Spleen (tissue), 11 donors: Measurements from ENCODE around the gene PKIG. TPM values are rescaled to one million over a fixed set of nuclear protein-coding genes. Genes with fewer than 3 reads are reported as not detected.

ENCODE experiments used
- DNase-seq: peaks from one replicate; pipeline ENCODE4 v3.0.0-alpha.2; 2020
- H3K27ac ChIP-seq, 8 donors: fragments of 200-600 bp; sonication (generic) in 7 of 8; 1 replicate in 4 of 8; 2 replicates in 4 of 8; pipeline versions ENCODE4 v1.5.0 to v1.8.0; 2016 to 2021; ENCODE audit warnings: inconsistent platforms in 4 of 8, mild to moderate bottlenecking in 4 of 8, moderate library complexity in 1 of 8
- H3K27me3 ChIP-seq, 7 donors: fragments of 200-600 bp; sonication (generic) in 6 of 7; replicated peaks in 1 of 7; 1 replicate in 4 of 7; 2 replicates in 3 of 7; pipeline versions ENCODE4 v1.5.0 to v1.8.0; 2016 to 2021; ENCODE audit warnings: inconsistent platforms in 3 of 7, mild to moderate bottlenecking in 1 of 7
- H3K36me3 ChIP-seq, 6 donors: fragments of 200-600 bp; sonication (generic) in 5 of 6; 1 replicate in 4 of 6; 2 replicates in 2 of 6; pipeline versions ENCODE4 v1.5.0 to v1.8.0; 2016 to 2021; ENCODE audit warnings: inconsistent platforms in 2 of 6
- H3K4me1 ChIP-seq, 6 donors: fragments of 200-600 bp; sonication (generic) in 5 of 6; 1 replicate in 3 of 6; 2 replicates in 3 of 6; pipeline versions ENCODE4 v1.5.0 to v1.8.0; 2016 to 2021; ENCODE audit warnings: inconsistent platforms in 3 of 6
- H3K4me3 ChIP-seq, 8 donors: fragments of 200-600 bp; sonication (generic) in 7 of 8; 1 replicate in 4 of 8; 2 replicates in 4 of 8; pipeline versions ENCODE4 v1.5.0 to v1.8.0; 2016 to 2021; ENCODE audit warnings: inconsistent platforms in 4 of 8, mild to moderate bottlenecking in 4 of 8, moderate library complexity in 2 of 8
- H3K9me3 ChIP-seq, 8 donors: fragments of 200-600 bp; sonication (generic) in 7 of 8; 1 replicate in 4 of 8; 2 replicates in 4 of 8; pipeline versions ENCODE4 v1.5.0 to v1.8.0; 2016 to 2021; ENCODE audit warnings: inconsistent platforms in 4 of 8
- POLR2A ChIP-seq, 3 donors: fragments of 450-650 bp; IDR thresholded peaks; one replicate each; pipeline ENCODE4 v1.5.1; 2017; ENCODE audit warnings: antibody characterized with exemption in 3 of 3, mild to moderate bottlenecking in 1 of 3
- POLR2AphosphoS5 ChIP-seq, 3 donors: sonication (generic); formaldehyde crosslinking; IDR thresholded peaks; one replicate each; pipeline ENCODE4 v1.5.1; 2017; ENCODE audit warnings: antibody characterized with exemption in 3 of 3
- WGBS, 5 donors: extraction: QIAGEN DNeasy Blood & Tissue Kit in 3 of 5; methylation state at CpG; one replicate each; pipeline versions ENCODE4 v1.1.5 to v1.1.7; 2013 to 2018; 5-methylcytosine and 5-hydroxymethylcytosine counted together
- intact Hi-C: fragments of 100-400 bp; cut with DNase I; formaldehyde crosslinking; loops from one replicate; pipeline ENCODE4 v1.15.0; 2023; ENCODE audit warnings: low total_unique reads
- polyA plus RNA-seq, 3 donors: library from polyadenylated mRNA; stranded (reverse); fragments of 200-250 nt; gene quantifications; one replicate each; pipeline ENCODE4 v1.2.1, GENCODE V29; 2013
- total RNA-seq, 7 donors: library from RNA; depleted of rRNA in 3 of 7; stranded (reverse); fragments of >200 nt in 3 of 7; fragmentation: NEBNext Ultra II Directional in 4 of 7; extraction: Animal tissue kit (Norgen Biotek cat#: 25700) in 4 of 7; gene quantifications; one replicate each; pipeline versions ENCODE4 v1.1.0 to v1.2.1, GENCODE V29; 2016 to 2021
- TF ChIP-seq, protein P1 (sequence below), 11 experiments: fragments of 200-600 bp in 7 of 11; fragments of 450-650 bp in 4 of 11; sonication (generic) in 4 of 11; IDR thresholded peaks in 8 of 11; conservative IDR thresholded peaks in 3 of 11; 1 replicate in 7 of 11; 2 replicates in 4 of 11; pipeline versions ENCODE4 v1.4.0 to v1.8.0; 2016 to 2021; ENCODE audit warnings: antibody characterized with exemption in 11 of 11, inconsistent platforms in 4 of 11, mild to moderate bottlenecking in 1 of 11
- donor health status: healthy with polysubstance abuse.
- donor health status: DM: no; HTN: no; CAD: no; lungs with moderate emphysema.
- donor health status: DM: no; HTN: no; CAD: no.
- donor health status: Bipolar disorder and iron deficiency.
- donor health status: healthy.
- donor health status: DM: no; HTN: no; CAD: no.
- donor health status: DM: yes; HTN: yes; CAD: no.

The PKIG gene
- total and polyA plus RNA-seq, 10 donors: 37.5 to 82.6 (median 56.1) TPM

DNA sequence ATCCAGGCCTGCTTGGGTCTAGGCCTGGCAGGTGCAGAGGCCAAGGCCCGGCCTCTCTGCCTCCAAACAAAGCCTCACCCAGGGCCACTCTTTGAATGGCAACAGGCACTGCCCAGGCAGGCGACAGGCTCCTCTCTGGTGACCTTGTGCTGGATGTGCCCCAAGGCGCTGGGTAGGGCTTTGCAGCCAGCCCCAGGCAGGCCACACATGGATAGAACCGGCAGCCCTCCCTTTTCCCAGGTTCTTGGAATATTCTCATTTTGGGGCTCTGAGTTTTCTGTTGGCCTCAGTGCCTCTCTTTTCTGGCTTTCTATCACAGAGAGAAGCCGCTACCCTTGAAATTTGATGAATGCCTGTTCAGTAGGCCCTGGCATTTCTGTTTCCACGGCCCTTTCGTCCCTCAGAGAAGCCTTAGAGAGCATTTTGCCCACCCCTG lies 18.9 kb downstream of the PKIG start:
- DNase-seq: peak; percentile 79
- Histone ChIP-seq H3K27me3 (no peaks in the 10 kb centered on the region), H3K9me3 (no peaks in the 10 kb centered on the region), H3K4me3 (peak overlapping the region in 1 of 8 donors; percentile 56), H3K36me3 (peaks cover 0 to under 1% (median 0%) of the 10 kb centered on the region in 6 donors), H3K4me1 (peaks cover 53 to 91% (median 83%) of the 10 kb centered on the region in 6 donors), H3K27ac (peak overlapping the region; percentile 37 to 87 (median 76))
- 58 to 69% (median 66%) methylated on average over 7 of the region's 7 CpGs for WGBS, 5 donors
- TF ChIP-seq POLR2AphosphoS5 (IDR thresholded peaks at IDR 0.05) (peak; percentile 35 to 60 (median 52)), POLR2A (IDR thresholded peaks at IDR 0.05) (no peak)
- TF ChIP-seq, protein P1, sequence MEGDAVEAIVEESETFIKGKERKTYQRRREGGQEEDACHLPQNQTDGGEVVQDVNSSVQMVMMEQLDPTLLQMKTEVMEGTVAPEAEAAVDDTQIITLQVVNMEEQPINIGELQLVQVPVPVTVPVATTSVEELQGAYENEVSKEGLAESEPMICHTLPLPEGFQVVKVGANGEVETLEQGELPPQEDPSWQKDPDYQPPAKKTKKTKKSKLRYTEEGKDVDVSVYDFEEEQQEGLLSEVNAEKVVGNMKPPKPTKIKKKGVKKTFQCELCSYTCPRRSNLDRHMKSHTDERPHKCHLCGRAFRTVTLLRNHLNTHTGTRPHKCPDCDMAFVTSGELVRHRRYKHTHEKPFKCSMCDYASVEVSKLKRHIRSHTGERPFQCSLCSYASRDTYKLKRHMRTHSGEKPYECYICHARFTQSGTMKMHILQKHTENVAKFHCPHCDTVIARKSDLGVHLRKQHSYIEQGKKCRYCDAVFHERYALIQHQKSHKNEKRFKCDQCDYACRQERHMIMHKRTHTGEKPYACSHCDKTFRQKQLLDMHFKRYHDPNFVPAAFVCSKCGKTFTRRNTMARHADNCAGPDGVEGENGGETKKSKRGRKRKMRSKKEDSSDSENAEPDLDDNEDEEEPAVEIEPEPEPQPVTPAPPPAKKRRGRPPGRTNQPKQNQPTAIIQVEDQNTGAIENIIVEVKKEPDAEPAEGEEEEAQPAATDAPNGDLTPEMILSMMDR (IDR thresholded peaks at IDR 0.05 in 8 of 11, conservative IDR thresholded peaks at IDR 0.05 in 3 of 11): no peak
- intact Hi-C loops: no loop called here

DNA sequence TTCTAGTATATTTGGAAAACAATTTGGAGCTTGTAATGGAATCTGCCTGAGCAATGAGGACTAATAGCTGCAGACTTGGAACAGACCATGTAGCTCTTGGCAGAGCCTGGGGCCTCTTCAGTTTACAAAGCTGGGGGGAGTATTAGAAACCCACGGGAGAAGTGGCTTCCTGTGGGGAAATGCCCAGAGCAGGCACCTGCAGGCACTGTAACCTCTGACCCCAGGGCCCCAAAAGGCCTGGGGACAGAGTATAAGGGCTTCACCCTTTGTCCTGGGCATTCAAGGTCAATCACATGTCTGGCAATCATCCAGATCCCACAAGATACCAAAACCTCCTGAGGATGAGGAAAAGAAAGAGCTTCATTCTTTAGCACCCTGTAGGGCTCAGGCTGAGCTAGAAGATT lies 19.4 kb downstream of the PKIG start:
- intact Hi-C loops: no loop called here

DNA sequence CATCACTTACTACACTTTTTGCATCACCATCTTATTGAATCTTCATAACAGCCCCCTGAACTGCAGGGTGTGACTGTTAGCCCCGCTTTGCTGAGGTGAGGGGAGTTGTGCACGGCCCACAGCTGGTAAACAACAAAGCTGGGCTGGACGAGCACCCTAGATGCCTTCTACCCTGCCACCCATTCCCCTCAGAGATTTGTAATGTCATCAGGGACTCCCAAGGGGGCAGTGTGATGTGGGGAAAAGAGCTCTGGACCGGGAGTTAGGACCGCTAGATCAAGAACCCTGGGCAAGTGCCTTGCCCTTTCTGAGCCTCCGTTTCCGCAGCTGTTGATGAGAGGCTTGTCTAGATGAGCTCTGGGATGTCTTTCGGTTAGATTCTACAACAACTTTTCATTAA lies 20.9 kb downstream of the PKIG start:
- no peaks in the 10 kb centered on the region for H3K27me3 ChIP-seq
- H3K36me3 ChIP-seq: peaks cover 0 to 6% (median 0%) of the 10 kb centered on the region in 6 donors
- H3K9me3 ChIP-seq: peaks cover 0 to 6% (median 0%) of the 10 kb centered on the region in 8 donors
- TF ChIP-seq POLR2AphosphoS5 (IDR thresholded peaks at IDR 0.05) (no peak), POLR2A (IDR thresholded peaks at IDR 0.05) (no peak)
- TF ChIP-seq, protein P1 (IDR thresholded peaks at IDR 0.05 in 8 of 11, conservative IDR thresholded peaks at IDR 0.05 in 3 of 11): no peak
- WGBS, 5 donors: 89 to 94% (median 93%) methylated on average over 8 of the region's 8 CpGs
- DNase-seq: peak; percentile 29
- no peak overlapping the region for H3K4me3 ChIP-seq
- H3K4me1 ChIP-seq: peaks cover 40 to 71% (median 62%) of the 10 kb centered on the region in 6 donors
- intact Hi-C loops: no loop called here
- peak overlapping the region in 5 of 8 donors; percentile 19 to 83 (median 77) for H3K27ac ChIP-seq

More for the DNA sequence above, 19.4 kb downstream of the PKIG start:
- WGBS, 5 donors: 0% methylated on average over 1 of the region's 1 CpG
- H3K4me1 ChIP-seq: peaks cover 50 to 85% (median 77%) of the 10 kb centered on the region in 6 donors
- H3K36me3 ChIP-seq: peaks cover 0 to 6% (median 0%) of the 10 kb centered on the region in 6 donors
- no peaks in the 10 kb centered on the region for H3K27me3 ChIP-seq
- H3K9me3 ChIP-seq: peaks cover 0 to 5% (median 0%) of the 10 kb centered on the region in 8 donors
- no peak for DNase-seq
- TF ChIP-seq POLR2A (IDR thresholded peaks at IDR 0.05) (no peak), POLR2AphosphoS5 (IDR thresholded peaks at IDR 0.05) (peak in 2 of 3 donors; percentile 29 to 39)
- TF ChIP-seq, protein P1 (IDR thresholded peaks at IDR 0.05 in 8 of 11, conservative IDR thresholded peaks at IDR 0.05 in 3 of 11): no peak
- no peak overlapping the region for H3K4me3 ChIP-seq
- peak overlapping the region in 7 of 8 donors; percentile 65 to 87 (median 77) for H3K27ac ChIP-seq

- peaks cover 0 to 6% (median 0%) of the 10 kb centered on the region in 8 donors for H3K9me3 ChIP-seq
- H3K4me1 ChIP-seq: peaks cover 26 to 71% (median 56%) of the 10 kb centered on the region in 6 donors
- 80 to 94% (median 87%) methylated on average over 5 of the region's 5 CpGs for WGBS, 5 donors
- peaks cover 0 to 7% (median 0%) of the 10 kb centered on the region in 6 donors for H3K36me3 ChIP-seq
- peak overlapping the region in 1 of 8 donors; percentile 38 for H3K27ac ChIP-seq
- H3K27me3 ChIP-seq: no peaks in the 10 kb centered on the region
- peak; percentile 27 for DNase-seq
- H3K4me3 ChIP-seq: no peak overlapping the region
- TF ChIP-seq POLR2AphosphoS5 (IDR thresholded peaks at IDR 0.05): no peak
- TF ChIP-seq POLR2A (IDR thresholded peaks at IDR 0.05): no peak
- intact Hi-C loops: loop anchor here (5.0 kb wide), 1 partner anchor 130 kb away; the partner anchor contains the start of gene TTPAL
Observed at GRCh38 chr20:44606725-44607441, 24.5 kb downstream of the PKIG start.
